GM23338 (cell line): Measurements from ENCODE around the gene CACHD1.

Experiments
- CREB1 ChIP-seq: fragments of 250-450 bp; sonication (Bioruptor Pico); IDR thresholded peaks from 2 replicates; pipeline ENCODE4 v1.5.0; 2020; ENCODE audit warnings: low read depth, mild to moderate bottlenecking, moderate library complexity
- EZH2 ChIP-seq: fragments of 200-600 bp; sonication (generic); IDR thresholded peaks from one replicate; pipeline ENCODE4 v1.8.0; 2017; ENCODE audit warnings: antibody characterized with exemption, mild to moderate bottlenecking, low read depth; ENCODE audit not compliant: unreplicated experiment
- EZH2phosphoT487 ChIP-seq: fragments of 200-600 bp; sonication (generic); IDR thresholded peaks from one replicate; pipeline ENCODE4 v1.8.1; 2018; ENCODE audit warnings: antibody characterized with exemption; ENCODE audit not compliant: unreplicated experiment
- JUNB ChIP-seq: IDR thresholded peaks from one replicate; pipeline ENCODE4 v1.6.1; 2016; ENCODE audit warnings: antibody characterized with exemption; ENCODE audit not compliant: unreplicated experiment
- NANOG ChIP-seq: IDR thresholded peaks from 2 replicates; pipeline ENCODE4 v1.6.1; 2016; ENCODE audit warnings: antibody characterized with exemption, borderline replicate concordance
- POLR2AphosphoS5 ChIP-seq: IDR thresholded peaks from 2 replicates; pipeline ENCODE4 v1.6.1; 2016; ENCODE audit warnings: antibody characterized with exemption, low read depth
- STAT1 ChIP-seq: IDR thresholded peaks from one replicate; pipeline ENCODE4 v1.6.1; 2016; ENCODE audit warnings: antibody characterized with exemption; ENCODE audit not compliant: unreplicated experiment
- ZNF114 ChIP-seq: fragments of 250-450 bp; sonication (Bioruptor Pico); IDR thresholded peaks from 2 replicates; pipeline ENCODE4 v1.5.0; 2020; ENCODE audit warnings: mild to moderate bottlenecking, moderate library complexity
- ZNF331 ChIP-seq: fragments of 250-450 bp; sonication (Bioruptor Pico); IDR thresholded peaks from 2 replicates; pipeline ENCODE4 v1.5.0; 2020; ENCODE audit warnings: low read depth, mild to moderate bottlenecking, moderate library complexity
- TF ChIP-seq, protein P1 (sequence below), 2 experiments: fragments of 200-600 bp in 1 of 2; sonication (generic) in 1 of 2; conservative IDR thresholded peaks; 2 replicates each; pipeline versions ENCODE4 v1.5.1 to v1.6.1; 2016 to 2017; ENCODE audit warnings: antibody characterized with exemption in 2 of 2, low read depth in 2 of 2, mild to moderate bottlenecking in 2 of 2, moderate library complexity in 1 of 2
- TF ChIP-seq, protein P2 (sequence below): IDR thresholded peaks from one replicate; pipeline ENCODE4 v1.6.1; 2018; ENCODE audit warnings: antibody characterized with exemption; ENCODE audit not compliant: unreplicated experiment
- TF ChIP-seq, protein P3 (sequence below): IDR thresholded peaks from 2 replicates; pipeline ENCODE4 v1.6.1; 2016; ENCODE audit warnings: antibody characterized with exemption

DNA sequence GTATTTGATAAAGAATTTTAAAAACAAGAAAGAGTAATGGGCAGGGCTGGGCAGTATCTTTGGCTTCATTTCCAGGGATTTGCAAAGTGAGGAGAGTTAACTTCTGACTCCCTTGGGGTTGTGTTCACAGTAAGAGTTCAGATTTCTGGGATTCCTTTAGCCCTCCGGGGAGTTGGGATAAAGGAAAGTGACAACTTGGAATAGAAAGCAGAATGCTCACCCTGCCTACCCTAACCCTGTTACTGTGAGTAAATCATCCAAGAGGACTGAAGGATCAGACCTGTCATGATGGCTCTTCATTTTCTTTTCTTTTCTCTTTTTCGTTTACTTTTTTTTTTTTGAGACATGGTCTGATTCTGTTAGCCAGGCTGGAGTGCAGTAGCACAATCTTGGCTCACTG, 76.1 kb downstream of the CACHD1 start:
- TF ChIP-seq, protein P1, sequence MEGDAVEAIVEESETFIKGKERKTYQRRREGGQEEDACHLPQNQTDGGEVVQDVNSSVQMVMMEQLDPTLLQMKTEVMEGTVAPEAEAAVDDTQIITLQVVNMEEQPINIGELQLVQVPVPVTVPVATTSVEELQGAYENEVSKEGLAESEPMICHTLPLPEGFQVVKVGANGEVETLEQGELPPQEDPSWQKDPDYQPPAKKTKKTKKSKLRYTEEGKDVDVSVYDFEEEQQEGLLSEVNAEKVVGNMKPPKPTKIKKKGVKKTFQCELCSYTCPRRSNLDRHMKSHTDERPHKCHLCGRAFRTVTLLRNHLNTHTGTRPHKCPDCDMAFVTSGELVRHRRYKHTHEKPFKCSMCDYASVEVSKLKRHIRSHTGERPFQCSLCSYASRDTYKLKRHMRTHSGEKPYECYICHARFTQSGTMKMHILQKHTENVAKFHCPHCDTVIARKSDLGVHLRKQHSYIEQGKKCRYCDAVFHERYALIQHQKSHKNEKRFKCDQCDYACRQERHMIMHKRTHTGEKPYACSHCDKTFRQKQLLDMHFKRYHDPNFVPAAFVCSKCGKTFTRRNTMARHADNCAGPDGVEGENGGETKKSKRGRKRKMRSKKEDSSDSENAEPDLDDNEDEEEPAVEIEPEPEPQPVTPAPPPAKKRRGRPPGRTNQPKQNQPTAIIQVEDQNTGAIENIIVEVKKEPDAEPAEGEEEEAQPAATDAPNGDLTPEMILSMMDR (conservative IDR thresholded peaks at IDR 0.05; ENCODE audit: low read depth in 2 of 2), result no peak
- TF ChIP-seq POLR2AphosphoS5 (no peak), STAT1 (no peak), EZH2 (no peak), JUNB (no peak), CREB1 (no peak), NANOG (no peak), EZH2phosphoT487 (no peak), ZNF331 (CRISPR knock-in tag) (no peak), ZNF114 (CRISPR knock-in tag) (no peak)
- TF ChIP-seq, protein P2, sequence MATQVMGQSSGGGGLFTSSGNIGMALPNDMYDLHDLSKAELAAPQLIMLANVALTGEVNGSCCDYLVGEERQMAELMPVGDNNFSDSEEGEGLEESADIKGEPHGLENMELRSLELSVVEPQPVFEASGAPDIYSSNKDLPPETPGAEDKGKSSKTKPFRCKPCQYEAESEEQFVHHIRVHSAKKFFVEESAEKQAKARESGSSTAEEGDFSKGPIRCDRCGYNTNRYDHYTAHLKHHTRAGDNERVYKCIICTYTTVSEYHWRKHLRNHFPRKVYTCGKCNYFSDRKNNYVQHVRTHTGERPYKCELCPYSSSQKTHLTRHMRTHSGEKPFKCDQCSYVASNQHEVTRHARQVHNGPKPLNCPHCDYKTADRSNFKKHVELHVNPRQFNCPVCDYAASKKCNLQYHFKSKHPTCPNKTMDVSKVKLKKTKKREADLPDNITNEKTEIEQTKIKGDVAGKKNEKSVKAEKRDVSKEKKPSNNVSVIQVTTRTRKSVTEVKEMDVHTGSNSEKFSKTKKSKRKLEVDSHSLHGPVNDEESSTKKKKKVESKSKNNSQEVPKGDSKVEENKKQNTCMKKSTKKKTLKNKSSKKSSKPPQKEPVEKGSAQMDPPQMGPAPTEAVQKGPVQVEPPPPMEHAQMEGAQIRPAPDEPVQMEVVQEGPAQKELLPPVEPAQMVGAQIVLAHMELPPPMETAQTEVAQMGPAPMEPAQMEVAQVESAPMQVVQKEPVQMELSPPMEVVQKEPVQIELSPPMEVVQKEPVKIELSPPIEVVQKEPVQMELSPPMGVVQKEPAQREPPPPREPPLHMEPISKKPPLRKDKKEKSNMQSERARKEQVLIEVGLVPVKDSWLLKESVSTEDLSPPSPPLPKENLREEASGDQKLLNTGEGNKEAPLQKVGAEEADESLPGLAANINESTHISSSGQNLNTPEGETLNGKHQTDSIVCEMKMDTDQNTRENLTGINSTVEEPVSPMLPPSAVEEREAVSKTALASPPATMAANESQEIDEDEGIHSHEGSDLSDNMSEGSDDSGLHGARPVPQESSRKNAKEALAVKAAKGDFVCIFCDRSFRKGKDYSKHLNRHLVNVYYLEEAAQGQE, result no peak
- TF ChIP-seq, protein P3, sequence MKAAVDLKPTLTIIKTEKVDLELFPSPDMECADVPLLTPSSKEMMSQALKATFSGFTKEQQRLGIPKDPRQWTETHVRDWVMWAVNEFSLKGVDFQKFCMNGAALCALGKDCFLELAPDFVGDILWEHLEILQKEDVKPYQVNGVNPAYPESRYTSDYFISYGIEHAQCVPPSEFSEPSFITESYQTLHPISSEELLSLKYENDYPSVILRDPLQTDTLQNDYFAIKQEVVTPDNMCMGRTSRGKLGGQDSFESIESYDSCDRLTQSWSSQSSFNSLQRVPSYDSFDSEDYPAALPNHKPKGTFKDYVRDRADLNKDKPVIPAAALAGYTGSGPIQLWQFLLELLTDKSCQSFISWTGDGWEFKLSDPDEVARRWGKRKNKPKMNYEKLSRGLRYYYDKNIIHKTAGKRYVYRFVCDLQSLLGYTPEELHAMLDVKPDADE, result no peak
